ENCODE results near the gene TBXA2R.
"Not testable (repeated sequence)": the region's sequence is repeated elsewhere in the genome, so short reads cannot be mapped to it uniquely, and the experiment has no call there.

The TBXA2R gene

GRCh38 chr19:3641515-3642269 is 35.0 kb upstream of the TBXA2R start:
- no peak for DNase-seq

DNA sequence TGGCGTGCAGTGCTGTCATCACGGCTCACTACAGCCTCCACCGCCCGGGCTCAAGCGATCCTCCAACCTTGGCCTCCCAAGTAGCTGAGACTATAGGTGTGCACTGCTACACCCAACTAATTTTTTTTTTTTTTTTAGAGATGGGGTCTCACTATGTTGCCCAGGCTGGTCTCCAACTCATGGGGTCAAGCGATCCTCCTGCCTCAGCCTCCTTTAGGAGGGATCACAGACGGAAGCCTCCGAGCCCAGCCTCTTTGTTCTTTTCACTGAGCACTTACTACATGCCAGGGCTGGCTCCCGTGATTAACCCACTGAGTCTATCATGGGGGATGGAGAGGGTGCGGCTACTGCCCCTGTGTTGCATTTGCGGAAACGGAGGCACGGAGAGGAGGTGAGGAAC is 32.8 kb upstream of the TBXA2R start:
- no peak for DNase-seq

GRCh38 chr19:3638208-3639193 is 31.8 kb upstream of the TBXA2R start:
- no peak for DNase-seq

- no peak for DNase-seq
Observed at GRCh38 chr19:3637621-3638020, 30.9 kb upstream of the TBXA2R start.

- DNase-seq = no peak
Observed at GRCh38 chr19:3636962-3637361, 30.3 kb upstream of the TBXA2R start.

- no peak for DNase-seq
Observed at GRCh38 chr19:3636506-3636905, 29.8 kb upstream of the TBXA2R start.

GRCh38 chr19:3634496-3635045 is 27.9 kb upstream of the TBXA2R start:
- DNase-seq = no peak

DNA sequence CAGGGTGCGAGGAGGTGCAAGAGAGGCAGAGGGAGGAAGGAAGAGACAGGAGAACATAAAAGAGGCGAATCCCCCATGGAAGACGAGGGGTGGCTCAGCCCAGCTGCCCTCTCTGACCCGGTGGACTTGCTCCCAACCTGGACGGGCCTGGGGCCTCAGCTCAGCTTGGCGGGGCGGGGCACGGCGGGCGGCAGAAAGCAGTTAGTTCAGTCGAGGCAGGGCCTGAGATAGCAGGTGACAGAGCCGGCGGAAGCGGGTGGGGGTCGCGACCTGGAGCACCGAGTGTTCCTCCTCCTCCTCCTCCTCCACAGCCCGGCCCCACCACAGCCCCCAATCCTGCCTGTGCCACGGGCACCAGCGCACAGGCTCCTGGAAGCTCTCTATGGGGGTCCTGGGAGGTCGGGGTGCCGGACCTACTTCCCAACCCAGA is 26.9 kb upstream of the TBXA2R start:
- no peak for DNase-seq

DNA sequence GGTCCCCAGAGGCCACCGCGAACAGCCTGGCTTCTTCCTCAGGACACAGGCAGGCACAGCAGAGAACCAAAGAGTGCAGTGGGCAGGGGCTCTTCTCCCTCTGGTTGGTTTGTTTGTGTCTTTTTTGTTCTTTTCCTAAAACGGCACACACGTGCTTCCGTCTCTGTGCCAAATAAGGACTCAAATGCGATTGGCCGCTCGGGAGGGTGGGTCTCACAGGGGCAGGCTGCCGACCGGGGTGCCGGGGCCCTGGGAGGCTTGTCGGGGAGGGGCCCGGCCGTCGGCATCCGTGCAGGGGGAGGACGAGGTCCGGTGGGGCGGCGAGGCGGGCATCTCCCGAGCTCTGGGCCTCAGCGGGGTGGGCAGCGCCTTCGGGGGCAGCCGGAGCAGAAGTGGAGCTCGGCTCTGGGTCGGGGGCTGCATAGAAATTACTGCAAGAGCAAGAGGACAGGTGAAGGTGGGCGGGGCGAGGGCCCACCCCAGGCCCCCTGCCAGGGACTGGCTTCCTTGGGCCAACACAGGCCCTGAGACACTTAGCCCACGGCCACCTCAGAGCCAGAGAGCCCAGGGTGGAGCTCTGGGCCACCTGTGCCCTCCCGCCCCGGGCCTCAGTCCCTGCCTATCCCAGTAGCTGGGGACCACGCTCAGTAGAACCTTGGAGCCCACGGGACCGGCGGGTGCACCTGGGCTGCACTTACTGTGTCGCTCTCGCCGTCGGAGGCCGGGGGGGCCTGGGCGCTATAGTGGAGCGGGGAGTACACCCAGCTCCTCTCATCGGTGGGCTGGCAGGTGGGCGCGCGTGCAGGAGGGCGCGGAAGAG is 26.3 kb upstream of the TBXA2R start:
- DNase-seq = peak in 32 of 56 donors; percentile 5 to 68 (median 28)

DNA sequence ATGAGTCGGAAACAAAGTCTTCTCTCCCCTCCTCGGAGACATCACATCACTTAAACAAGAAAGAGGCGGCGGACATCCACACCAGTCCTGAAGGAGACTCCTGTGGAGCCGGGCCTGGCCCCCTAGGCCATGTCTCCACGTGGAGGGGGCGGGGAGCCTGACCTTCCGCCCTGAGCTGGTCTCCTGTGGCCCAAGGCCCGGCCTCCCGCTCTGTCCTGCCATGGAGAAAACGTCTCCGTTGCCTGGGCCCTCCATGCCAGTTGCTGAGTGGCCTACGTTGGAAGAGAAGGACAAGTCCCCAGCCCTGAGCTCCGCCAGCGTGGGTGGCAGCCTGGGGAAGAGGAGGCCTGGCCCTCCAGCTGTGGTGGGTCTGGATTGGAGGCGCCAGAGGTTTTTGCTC is 25.4 kb upstream of the TBXA2R start:
- DNase-seq = no peak

DNA sequence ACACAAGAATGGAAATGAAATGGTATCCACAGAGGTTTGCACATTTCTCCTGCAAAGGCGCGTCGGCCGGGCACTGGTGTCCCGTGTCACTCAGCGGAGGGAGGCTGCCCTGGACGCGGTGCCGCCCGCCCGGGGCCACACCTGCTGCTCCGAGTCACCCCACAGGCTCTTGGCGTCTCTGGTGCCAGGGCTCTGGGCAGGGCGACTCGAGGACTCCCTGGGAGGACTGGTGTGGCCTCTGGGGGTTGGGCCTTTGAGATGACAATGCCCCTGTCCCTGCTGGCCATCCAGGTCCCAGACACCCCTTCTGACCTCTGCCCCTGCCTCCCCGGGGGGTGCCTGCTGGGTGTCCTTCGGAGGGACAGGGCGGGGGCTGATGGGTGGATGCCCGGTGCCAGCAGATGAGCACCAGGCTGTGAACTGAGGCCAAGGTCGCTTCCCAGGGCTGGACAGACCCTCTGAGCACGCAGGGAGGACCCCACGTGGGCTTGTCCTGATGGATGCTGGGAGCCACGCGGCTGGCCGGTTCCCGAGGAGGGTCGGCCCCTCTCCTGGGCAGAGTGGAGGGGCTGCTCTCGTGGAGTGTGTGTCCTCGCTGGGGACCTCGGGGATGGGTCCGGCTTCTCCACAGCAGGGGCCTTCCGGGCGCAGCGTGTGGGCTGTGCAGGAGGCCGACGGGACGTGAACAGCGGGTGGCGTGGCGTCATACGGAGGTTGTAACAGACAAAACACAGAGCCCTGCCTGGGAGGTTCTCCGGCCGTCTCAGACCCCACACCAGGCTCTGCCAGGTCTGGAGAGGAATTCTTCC is 24.6 kb upstream of the TBXA2R start:
- DNase-seq = no peak

DNA sequence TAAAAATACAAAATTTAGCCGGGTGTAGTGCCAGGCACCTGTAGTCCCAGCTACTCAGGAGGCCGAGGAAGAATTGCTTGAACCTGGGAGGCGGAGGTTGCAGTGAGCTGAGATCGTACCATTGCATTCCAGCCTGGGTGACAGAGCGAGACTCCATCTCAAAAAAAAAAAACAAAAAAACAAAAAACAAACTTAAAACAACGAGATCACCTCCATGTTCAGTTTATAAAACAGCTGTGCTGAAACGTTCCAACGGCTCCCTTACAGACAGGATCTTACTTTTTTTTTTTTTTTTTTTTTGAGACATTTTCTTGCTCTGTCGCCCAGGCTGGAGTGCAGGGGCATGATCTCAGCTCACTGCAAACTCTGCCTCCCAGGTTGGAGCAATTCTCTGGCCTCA is 22.1 kb upstream of the TBXA2R start:
- DNase-seq = not testable (repeated sequence)

DNA sequence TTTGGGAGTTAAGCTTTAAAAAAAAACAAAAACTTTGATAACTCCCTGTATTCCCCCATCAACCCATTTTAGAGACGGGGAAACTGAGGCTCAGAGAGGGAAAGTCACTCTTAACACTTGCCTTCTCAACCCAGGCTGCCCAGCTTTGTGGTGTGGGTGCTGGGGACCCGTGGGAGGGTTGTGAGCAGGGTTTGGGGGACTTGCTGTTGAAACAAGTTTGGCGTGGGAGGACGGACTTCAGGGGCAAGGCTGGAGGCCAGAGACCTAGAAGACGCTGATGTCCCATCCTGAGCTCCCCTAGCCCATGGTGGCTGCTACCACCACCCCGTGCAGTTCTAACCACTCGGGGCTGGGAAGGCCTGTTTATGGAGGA is 20.7 kb upstream of the TBXA2R start:
- no peak for DNase-seq

GRCh38 chr19:3626473-3627350 is 20.0 kb upstream of the TBXA2R start, which contains the start of gene CACTIN:
Gene CACTIN (minus strand): TSS chr19:3626790. CDS start chr19:3626762, 28 bp downstream.
- peak; percentile 88 to 99 (median 96) for DNase-seq

GRCh38 chr19:3625996-3626472 is 19.4 kb upstream of the TBXA2R start:
- no peak for DNase-seq

DNA sequence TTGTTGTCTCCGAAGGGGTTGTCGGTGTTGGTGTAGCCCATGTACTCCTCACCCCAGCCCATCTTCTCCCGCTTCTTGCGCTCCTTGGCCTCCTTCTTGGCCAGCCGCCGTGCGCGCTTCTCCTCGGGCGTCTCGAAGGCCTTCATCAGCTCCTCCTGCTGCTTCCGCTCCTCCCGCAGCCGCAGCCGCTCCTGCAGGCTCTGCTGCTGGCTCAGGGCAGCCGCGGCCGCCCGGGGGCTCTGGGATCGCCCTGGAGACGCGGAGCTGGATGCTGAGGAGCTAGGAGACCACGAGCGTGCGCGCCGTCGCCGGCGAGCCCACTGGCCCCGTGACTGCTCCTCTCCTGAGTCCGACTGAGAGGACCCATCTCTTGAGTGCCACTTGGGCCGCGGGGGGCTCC is 17.0 kb upstream of the TBXA2R start:
- DNase-seq = no peak

DNA sequence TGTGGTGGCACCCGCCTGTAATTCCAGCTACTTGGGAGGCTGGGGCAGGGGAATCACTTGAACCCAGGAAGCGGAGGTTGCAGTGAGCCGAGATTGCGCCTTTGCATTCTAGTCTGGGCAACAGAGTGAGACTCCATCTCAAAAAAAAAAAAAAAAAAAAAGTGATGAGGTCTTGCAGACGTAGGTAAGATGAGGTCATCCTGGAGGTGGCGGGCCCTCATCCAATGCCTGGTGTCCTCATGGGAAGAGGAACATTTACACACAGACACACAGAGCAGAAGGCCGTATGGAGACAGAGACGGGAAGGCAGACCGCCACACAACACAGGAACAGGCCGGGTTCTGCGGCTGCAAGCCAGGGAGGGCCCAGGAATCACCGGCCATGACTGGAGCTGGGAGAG is 15.5 kb upstream of the TBXA2R start:
- no peak for DNase-seq

DNA sequence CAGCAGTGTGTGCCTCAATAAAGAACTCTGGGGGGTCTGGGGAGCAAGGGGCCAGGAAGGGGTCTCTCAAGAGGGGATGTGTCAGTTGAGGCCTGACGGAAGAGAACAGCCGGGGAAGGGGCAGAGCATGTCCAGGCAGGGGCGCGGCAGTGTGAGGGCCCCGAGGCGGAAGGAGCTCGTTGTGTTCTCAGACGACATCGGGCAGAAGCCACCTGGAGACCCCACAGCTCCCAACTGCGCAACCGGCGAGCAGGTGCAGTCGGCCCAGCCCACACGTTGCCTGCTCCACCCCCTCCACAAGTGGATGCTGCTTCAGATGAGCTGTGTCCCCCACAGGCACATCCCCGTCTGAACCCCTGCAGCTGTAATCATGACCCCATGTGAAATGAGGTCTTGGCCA is 15.0 kb upstream of the TBXA2R start:
- DNase-seq = no peak

All from nucleus accumbens (tissue), 56 donors.